OCI-LY7 (cell line): Measurements from ENCODE around the gene SRSF10.

Source experiments
- CTCF ChIP-seq: fragments of 200-600 bp; sonication (generic); conservative IDR thresholded peaks from 2 replicates; pipeline ENCODE4 v1.5.1; 2014; ENCODE audit warnings: mild to moderate bottlenecking, antibody characterized with exemption, low read length, moderate library complexity, mixed read lengths
- EZH2phosphoT487 ChIP-seq: fragments of 200-600 bp; sonication (generic); IDR thresholded peaks from 2 replicates; pipeline ENCODE4 v1.6.1; 2018; ENCODE audit warnings: low read depth, borderline replicate concordance, mild to moderate bottlenecking, mixed run types, antibody characterized with exemption, low read length, moderate library complexity, mixed read lengths

- TF ChIP-seq CTCF (no peak), EZH2phosphoT487 (no peak)
Measured at GRCh38 chr1:23997812-23998211, 17.7 kb upstream of the SRSF10 start.
